GM10266 (cell line): ENCODE measurements around the gene MLLT10.

ENCODE experiments used
- DNase-seq: peaks from one replicate; pipeline ENCODE4 v3.0.0; 2012; ENCODE audit errors: extremely low spot score
- CTCF ChIP-seq: IDR thresholded peaks from 2 replicates; pipeline ENCODE4 v1.5.1; 2012; ENCODE audit warnings: mild to moderate bottlenecking, low read depth; ENCODE audit not compliant: control insufficient read depth, insufficient read depth; ENCODE audit errors: missing control alignments

Gene MLLT10

GRCh38 chr10:21518149-21518640, 15.8 kb upstream of the MLLT10 start:
- no peak for TF ChIP-seq CTCF
- DNase-seq, result no peak

GRCh38 chr10:21518641-21519396, 15.2 kb upstream of the MLLT10 start:
- DNase-seq, result no peak
- no peak for TF ChIP-seq CTCF

- no peak for TF ChIP-seq CTCF
- DNase-seq, result no peak
Measured at GRCh38 chr10:21519397-21519933, 14.6 kb upstream of the MLLT10 start.

- DNase-seq, result no peak
- no peak for TF ChIP-seq CTCF
Measured at GRCh38 chr10:21519941-21520436, 14.0 kb upstream of the MLLT10 start.

- TF ChIP-seq CTCF, result no peak
- DNase-seq, result no peak
Measured at GRCh38 chr10:21520509-21520908, 13.5 kb upstream of the MLLT10 start.

- no peak for TF ChIP-seq CTCF
- no peak for DNase-seq
Measured at GRCh38 chr10:21520949-21521348, 13.1 kb upstream of the MLLT10 start.
